Lower lobe of right lung (tissue), 2 donors: ENCODE measurements around the gene KRT83. TPM values are rescaled to one million over a fixed set of nuclear protein-coding genes. Genes with fewer than 3 reads are reported as not detected.

Experiments used
- ATAC-seq, 2 donors: fragments of 200-7000 bp; cut with Tn5 transposase; one replicate each; pipeline ENCODE4 v1.9.1; 2020 to 2022; ENCODE audit warnings: mild to moderate bottlenecking in 2 of 2, moderate library complexity in 2 of 2
- DNase-seq: peaks from one replicate; pipeline ENCODE4 v3.0.0-alpha.2; 2020
- H3K27ac ChIP-seq: fragments of 200-600 bp; one replicate; pipeline ENCODE4 v1.8.0; 2022
- H3K27me3 ChIP-seq: fragments of 200-600 bp; one replicate; pipeline ENCODE4 v1.8.0; 2022; ENCODE audit warnings: low read depth
- H3K36me3 ChIP-seq: fragments of 200-600 bp; one replicate; pipeline ENCODE4 v1.8.0; 2022; ENCODE audit warnings: mild to moderate bottlenecking
- H3K4me1 ChIP-seq: fragments of 200-600 bp; one replicate; pipeline ENCODE4 v1.8.0; 2022
- H3K4me3 ChIP-seq: fragments of 200-600 bp; one replicate; pipeline ENCODE4 v1.8.0; 2022; ENCODE audit warnings: mild to moderate bottlenecking
- H3K9me3 ChIP-seq: fragments of 200-600 bp; one replicate; pipeline ENCODE4 v1.8.0; 2022
- CTCF ChIP-seq: fragments of 200-600 bp; IDR thresholded peaks from one replicate; pipeline ENCODE4 v1.8.0; 2022; ENCODE audit warnings: antibody characterized with exemption, mild to moderate bottlenecking
- intact Hi-C: fragments of 100-400 bp; cut with DNase I; formaldehyde crosslinking; loops from one replicate; pipeline ENCODE4 v1.11.0; 2022
- total RNA-seq: library from RNA; stranded (reverse); fragmentation: NEBNext Ultra II Directional; extraction: Animal tissue kit (Norgen Biotek cat#: 25700); gene quantifications from one replicate; pipeline ENCODE4 v1.2.1, GENCODE V29; 2021
- donor health status: DM: no; HTN: yes; CAD: no; lungs with severe emphysema.

Gene KRT83
- total RNA-seq, 1 donor from 2014 or later, result not detected

GRCh38 chr12:52270541-52271070 lies 50.6 kb downstream of the KRT83 start:
- no peaks in the 10 kb centered on the region for H3K4me1 ChIP-seq
- no peaks in the 10 kb centered on the region for H3K9me3 ChIP-seq
- no peak overlapping the region for H3K27ac ChIP-seq
- no peak for ATAC-seq
- no peak for DNase-seq
- intact Hi-C loops, result no loop called here
- no peaks in the 10 kb centered on the region for H3K36me3 ChIP-seq
- H3K27me3 ChIP-seq, result no peaks in the 10 kb centered on the region
- H3K4me3 ChIP-seq, result no peak overlapping the region
- TF ChIP-seq CTCF, result no peak

GRCh38 chr12:52268212-52268611 lies 53.0 kb downstream of the KRT83 start:
- Histone ChIP-seq H3K36me3 (no peaks in the 10 kb centered on the region), H3K9me3 (no peaks in the 10 kb centered on the region), H3K27me3 (no peaks in the 10 kb centered on the region), H3K4me1 (no peaks in the 10 kb centered on the region), H3K27ac (no peak overlapping the region), H3K4me3 (no peak overlapping the region)
- ATAC-seq (no peak), DNase-seq (no peak)
- no peak for TF ChIP-seq CTCF
- intact Hi-C loops, result no loop called here

GRCh38 chr12:52267699-52268098 lies 53.5 kb downstream of the KRT83 start:
- ATAC-seq, result no peak
- DNase-seq, result no peak
- Histone ChIP-seq H3K27me3 (no peaks in the 10 kb centered on the region), H3K27ac (no peak overlapping the region), H3K36me3 (no peaks in the 10 kb centered on the region), H3K9me3 (no peaks in the 10 kb centered on the region), H3K4me3 (no peak overlapping the region), H3K4me1 (no peaks in the 10 kb centered on the region)
- TF ChIP-seq CTCF, result no peak
- intact Hi-C loops, result no loop called here

GRCh38 chr12:52267266-52267665 lies 53.9 kb downstream of the KRT83 start:
- H3K27me3 ChIP-seq, result no peaks in the 10 kb centered on the region
- H3K27ac ChIP-seq, result no peak overlapping the region
- intact Hi-C loops, result no loop called here
- TF ChIP-seq CTCF, result no peak
- DNase-seq (no peak), ATAC-seq (no peak)
- H3K36me3 ChIP-seq, result no peaks in the 10 kb centered on the region
- H3K4me1 ChIP-seq, result no peaks in the 10 kb centered on the region
- no peak overlapping the region for H3K4me3 ChIP-seq
- no peaks in the 10 kb centered on the region for H3K9me3 ChIP-seq

- ATAC-seq (no peak), DNase-seq (no peak)
- no peak overlapping the region for H3K4me3 ChIP-seq
- H3K9me3 ChIP-seq, result no peaks in the 10 kb centered on the region
- no peak for TF ChIP-seq CTCF
- H3K27me3 ChIP-seq, result no peaks in the 10 kb centered on the region
- H3K27ac ChIP-seq, result no peak overlapping the region
- intact Hi-C loops, result no loop called here
- no peaks in the 10 kb centered on the region for H3K36me3 ChIP-seq
- no peaks in the 10 kb centered on the region for H3K4me1 ChIP-seq
Measured at GRCh38 chr12:52266514-52266913, 54.7 kb downstream of the KRT83 start.

GRCh38 chr12:52264435-52264825 lies 56.8 kb downstream of the KRT83 start:
- Histone ChIP-seq H3K27ac (no peak overlapping the region), H3K4me1 (no peaks in the 10 kb centered on the region), H3K36me3 (no peaks in the 10 kb centered on the region), H3K9me3 (no peaks in the 10 kb centered on the region), H3K4me3 (no peak overlapping the region), H3K27me3 (peaks cover 11% of the 10 kb centered on the region)
- no peak for TF ChIP-seq CTCF
- DNase-seq, result no peak
- no peak for ATAC-seq
- intact Hi-C loops, result no loop called here
